Measurements from ENCODE around the gene UBAP1.

GRCh38 chr9:34145165-34145564 is 33.7 kb upstream of the UBAP1 start:
- no peak for TF ChIP-seq CTCF (IDR thresholded peaks at IDR 0.05; ENCODE audit: insufficient read depth, low read length)
- TF ChIP-seq GABPA (IDR thresholded peaks at IDR 0.05; ENCODE audit: low read depth), result no peak
